K562 (cell line): Measurements from ENCODE around the gene CCDC137. TPM values are rescaled to one million over a fixed set of nuclear protein-coding genes. Genes with fewer than 3 reads are reported as not detected.

Experiments used
- CREB1 ChIP-seq, 2 experiments: sonication (generic) in 1 of 2; formaldehyde crosslinking in 1 of 2; IDR thresholded peaks; 2 replicates each; pipeline versions ENCODE4 v1.6.1 to v1.8.0; 2012 to 2022; ENCODE audit warnings: inconsistent platforms in 1 of 2, mild to moderate bottlenecking in 1 of 2, missing genetic modification reagents in 1 of 2, moderate library complexity in 1 of 2
- FOXO4 ChIP-seq: fragments of 450-650 bp; formaldehyde crosslinking; IDR thresholded peaks from 2 replicates; pipeline ENCODE4 v1.4.0; 2020; ENCODE audit warnings: mild to moderate bottlenecking, moderate library complexity
- FUS ChIP-seq: fragments of 200-400 bp; formaldehyde crosslinking; optimal IDR thresholded peaks from 2 replicates; pipeline ENCODE3; 2017; ENCODE audit warnings: low read depth, low read length
- IRF1 ChIP-seq: sonication (generic); formaldehyde crosslinking; IDR thresholded peaks from 2 replicates; pipeline ENCODE4 v1.8.0; 2022; ENCODE audit warnings: missing genetic modification reagents, mild to moderate bottlenecking, borderline replicate concordance
- MITF ChIP-seq: IDR thresholded peaks from 2 replicates; pipeline ENCODE4 v1.6.1; 2014; ENCODE audit warnings: antibody characterized with exemption
- PPARD ChIP-seq: fragments of 250-450 bp; sonication (Bioruptor Pico); IDR thresholded peaks from 2 replicates; pipeline ENCODE4 v1.8.0; 2022; ENCODE audit warnings: inconsistent platforms, mild to moderate bottlenecking, moderate library complexity
- RREB1 ChIP-seq: fragments of 250-450 bp; sonication (Bioruptor Pico); IDR thresholded peaks from 2 replicates; pipeline ENCODE4 v1.4.0; 2020
- TBP ChIP-seq: optimal IDR thresholded peaks from 2 replicates; pipeline ENCODE3; 2011; ENCODE audit warnings: low read depth, low read length, improper control_type of control experiment
- ZBED1 ChIP-seq: IDR thresholded peaks from 2 replicates; pipeline ENCODE4 v1.6.1; 2014
- ZNF511 ChIP-seq: sonication (generic); formaldehyde crosslinking; IDR thresholded peaks from 2 replicates; pipeline ENCODE4 v1.8.0; 2022; ENCODE audit warnings: mild to moderate bottlenecking, missing genetic modification reagents
- ZNF639 ChIP-seq, 2 experiments: fragments of 200-800 bp in 1 of 2; sonication (Bioruptor generic) in 1 of 2; sonication (generic) in 1 of 2; formaldehyde crosslinking in 1 of 2; IDR thresholded peaks in 1 of 2; conservative IDR thresholded peaks in 1 of 2; 2 replicates each; pipeline versions ENCODE4 v1.5.0 to v1.6.1; 2016 to 2020; ENCODE audit warnings: missing compliant biosample characterization in 1 of 2, missing genetic modification characterization in 1 of 2, missing genetic modification reagents in 1 of 2
- polyA plus RNA-seq, 8 experiments: library from polyadenylated mRNA; depleted of rRNA in 4 of 8; stranded (reverse) in 5 of 8; unstranded in 3 of 8; fragments of >200 nt; fragmentation: Nextera tagmentation in 2 of 8; fragmentation: Illumina TruSeq in 1 of 8; extraction: Ambion mirVana in 2 of 8; extraction: Trizol in 1 of 8; gene quantifications; 2 replicates each; pipeline versions ENCODE4 v1.2.1 to v1.2.3, GENCODE V29; 2011 to 2014; ENCODE audit warnings: inconsistent platforms in 1 of 8, missing spikeins in 1 of 8
- total RNA-seq, 7 experiments: library from RNA; depleted of rRNA in 6 of 7; stranded (reverse); fragments of >200 nt in 6 of 7; fragmentation: Illumina TruSeq in 2 of 7; extraction: Trizol in 2 of 7; gene quantifications; 2 replicates each; pipeline versions ENCODE4 v1.2.1 to v1.2.3, GENCODE V29; 2011 to 2021; ENCODE audit warnings: low replicate concordance in 1 of 7

The CCDC137 gene
- total and polyA plus RNA-seq, 9 of the 15 experiments (the other 6 are each of a cell fraction or from before 2014, with no cell fraction given), result 2.3 to 68.1 (median 38.3) TPM

GRCh38 chr17:81636505-81637288, 29.8 kb upstream of the CCDC137 start, which contains the start of the genes NPLOC4 and TSPAN10 (continued):
- TF ChIP-seq CREB1 (IDR thresholded peaks at IDR 0.05) (peak; percentile 69), CREB1 (CRISPR knock-in tag; IDR thresholded peaks at IDR 0.05) (peak; percentile 69; the same call in 1 of the 2 replicates), ZBED1 (no peak), FOXO4 (no peak), TBP (peak; percentile 95), IRF1 (CRISPR knock-in tag) (no peak), ZNF639 (CRISPR knock-in tag; conservative IDR thresholded peaks at IDR 0.05 in 1 of 2, IDR thresholded peaks at IDR 0.05 in 1 of 2) (peak in 1 of 2 experiments; percentile 95; a peak in 2 of 4 replicates), RREB1 (CRISPR knock-in tag) (0 out of 2 replicates have a peak, but pooled peaks have one; percentile 20), ZNF511 (no peak), PPARD (CRISPR knock-in tag) (no peak), MITF (no peak), FUS (no peak)
